ENCODE results near the gene SLC22A17.

- no peak for TF ChIP-seq CTCF (IDR thresholded peaks at IDR 0.05; ENCODE audit: low read depth, low read length, poor library complexity, severe bottlenecking)
- TF ChIP-seq EZH2phosphoT487 (IDR thresholded peaks at IDR 0.05; ENCODE audit: borderline replicate concordance, low read length), result no peak
Observed at GRCh38 chr14:23360496-23360895, 7.8 kb upstream of the SLC22A17 start.
